Small intestine (tissue), 7 donors: ENCODE results near the gene UQCRQ. TPM values are rescaled to one million over a fixed set of nuclear protein-coding genes. Genes with fewer than 3 reads are reported as not detected.

Source experiments
- DNase-seq, 2 donors: peaks; one replicate each; pipeline versions ENCODE4 v3.0.0 to v3.0.0-alpha.2; 2013
- FAIRE-seq: peaks from 2 replicates; lab custom pipeline; 2012; peaks lifted over from hg19 to GRCh38; lab: Jason Lieb, UNC
- H3K27ac ChIP-seq, 3 donors: one replicate each; pipeline ENCODE4 v1.5.1; 2013; ENCODE audit warnings: low read length in 2 of 3, mild to moderate bottlenecking in 2 of 3, control low read depth in 1 of 3, inconsistent platforms in 1 of 3, low read depth in 1 of 3, moderate library complexity in 1 of 3
- H3K27me3 ChIP-seq, 3 donors: one replicate each; pipeline ENCODE4 v1.6.1; 2013; ENCODE audit warnings: low read length in 3 of 3, inconsistent platforms in 1 of 3; ENCODE audit not compliant: control insufficient read depth in 3 of 3, insufficient read depth in 3 of 3
- H3K36me3 ChIP-seq, 3 donors: one replicate each; pipeline ENCODE4 v1.6.1; 2013; ENCODE audit warnings: low read length in 3 of 3, inconsistent platforms in 1 of 3, low read depth in 1 of 3, mild to moderate bottlenecking in 1 of 3, moderate library complexity in 1 of 3; ENCODE audit not compliant: control insufficient read depth in 3 of 3, insufficient read depth in 2 of 3
- H3K4me1 ChIP-seq, 3 donors: one replicate each; pipeline ENCODE4 v1.6.1; 2013; ENCODE audit warnings: low read length in 2 of 3, inconsistent platforms in 1 of 3, low read depth in 1 of 3, mild to moderate bottlenecking in 1 of 3, moderate library complexity in 1 of 3; ENCODE audit not compliant: control insufficient read depth in 3 of 3, insufficient read depth in 2 of 3
- H3K4me3 ChIP-seq, 3 donors: one replicate each; pipeline ENCODE4 v1.5.1; 2013; ENCODE audit warnings: low read length in 3 of 3, control low read depth in 1 of 3, inconsistent platforms in 1 of 3, low read depth in 1 of 3, mild to moderate bottlenecking in 1 of 3, moderate library complexity in 1 of 3
- H3K9me3 ChIP-seq, 2 donors: one replicate each; pipeline ENCODE4 v1.6.1; 2013; ENCODE audit warnings: low read depth in 1 of 2, low read length in 1 of 2; ENCODE audit not compliant: control insufficient read depth in 2 of 2, insufficient read depth in 1 of 2
- WGBS, 3 donors: extraction: QIAGEN DNeasy Blood & Tissue Kit; methylation state at CpG; one replicate each; pipeline ENCODE4 v1.1.7; 2013; 5-methylcytosine and 5-hydroxymethylcytosine counted together
- polyA plus RNA-seq, 4 donors: library from polyadenylated mRNA; stranded (reverse) in 3 of 4; unstranded in 1 of 4; fragments of 200-250 nt in 3 of 4; fragments of 120-200 nt in 1 of 4; gene quantifications; one replicate each; pipeline versions ENCODE4 v1.2.1 to v1.2.3, GENCODE V29; 2013
- donor health status: healthy with polysubstance abuse.
- donor health status: control.
- donor health status: control.
- donor health status: Bipolar disorder and iron deficiency.
- donor health status: healthy.

UQCRQ gene
- polyA plus RNA-seq, 4 donors = 225 to 872 (median 544) TPM

DNA sequence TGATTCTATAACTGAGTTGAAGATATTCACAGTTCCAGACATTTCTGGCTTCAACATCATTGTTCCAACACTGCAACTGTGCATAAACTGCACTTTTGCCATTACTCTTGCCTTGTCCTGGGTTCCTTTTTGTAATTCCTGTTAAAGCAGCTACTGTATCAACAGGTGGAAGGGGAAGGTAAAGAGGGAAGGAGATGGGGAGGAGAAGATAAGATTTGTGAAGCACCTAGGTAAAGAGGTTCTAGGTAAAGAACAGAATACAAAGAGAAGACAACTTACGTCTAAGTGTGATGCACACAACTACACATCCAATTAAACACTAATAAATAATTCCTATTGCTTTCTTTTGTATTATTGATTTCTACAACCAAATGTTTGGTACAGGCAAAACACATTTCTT is 43.3 kb downstream of the UQCRQ start:
- H3K9me3 ChIP-seq = no peaks in the 10 kb centered on the region
- DNase-seq (no peak), FAIRE-seq (no peak)
- no peak overlapping the region for H3K4me3 ChIP-seq
- H3K27me3 ChIP-seq = no peaks in the 10 kb centered on the region
- H3K27ac ChIP-seq = no peak overlapping the region
- peaks cover 0 to 4% (median 3%) of the 10 kb centered on the region in 3 donors for H3K4me1 ChIP-seq
- H3K36me3 ChIP-seq = peaks cover 2 to 21% (median 4%) of the 10 kb centered on the region in 3 donors
- 94 to 100% (median 96%) methylated on average over 1 of the region's 1 CpG for WGBS, 3 donors

- Histone ChIP-seq H3K9me3 (no peaks in the 10 kb centered on the region), H3K4me1 (no peaks in the 10 kb centered on the region), H3K4me3 (no peak overlapping the region), H3K36me3 (peaks cover 4 to 48% (median 5%) of the 10 kb centered on the region in 3 donors), H3K27ac (no peak overlapping the region), H3K27me3 (no peaks in the 10 kb centered on the region)
- DNase-seq = no peak
- no peak for FAIRE-seq
- WGBS, 3 donors = 82 to 90% (median 87%) methylated on average over 5 of the region's 5 CpGs
These were observed 49.2 kb downstream of the UQCRQ start for GRCh38 chr5:132915681-132916080.

DNA sequence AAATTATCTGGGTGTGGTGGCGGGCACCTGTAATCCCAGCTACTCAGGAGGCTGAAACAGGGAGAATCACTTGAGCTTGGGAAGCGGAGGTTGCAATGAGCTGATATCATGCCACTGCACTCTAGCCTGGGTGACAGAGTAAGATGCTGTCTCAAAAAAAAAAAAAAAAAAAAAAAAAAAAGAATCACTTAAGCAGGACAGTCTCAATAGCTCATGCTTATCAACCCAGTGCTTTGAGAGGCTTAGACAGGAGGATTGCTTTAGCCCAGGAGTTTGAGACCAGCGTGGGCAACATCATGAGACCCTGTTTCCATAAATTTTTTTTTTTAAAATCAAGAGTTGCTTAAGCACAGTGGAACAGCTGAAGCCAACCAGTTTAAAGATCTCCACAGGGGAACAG is 49.6 kb downstream of the UQCRQ start:
- FAIRE-seq = no peak
- no peaks in the 10 kb centered on the region for H3K27me3 ChIP-seq
- no peak for DNase-seq
- H3K36me3 ChIP-seq = peaks cover 4 to 51% (median 5%) of the 10 kb centered on the region in 3 donors
- H3K27ac ChIP-seq = no peak overlapping the region
- H3K4me1 ChIP-seq = no peaks in the 10 kb centered on the region
- WGBS, 3 donors = 90 to 98% (median 96%) methylated on average over 3 of the region's 3 CpGs
- H3K9me3 ChIP-seq = no peaks in the 10 kb centered on the region
- H3K4me3 ChIP-seq = no peak overlapping the region

Other genes with a start within 250 kb of the UQCRQ start
- gene IL13, start 208.5 kb upstream of the UQCRQ start, polyA plus RNA-seq = under 1 TPM in 1 of 4 donors, not detected in 3; 0.54 TPM
- gene IL4, start 192.7 kb upstream of the UQCRQ start, polyA plus RNA-seq = not detected
- gene KIF3A, start 129.1 kb upstream of the UQCRQ start, polyA plus RNA-seq = 1 to 10 TPM in 3 of 4 donors, under 1 TPM in 1; 0.54 to 4.7 (median 2.7) TPM
- gene CCNI2, start 119.2 kb upstream of the UQCRQ start, polyA plus RNA-seq = 1 to 10 TPM; 1.6 to 8.2 (median 5.0) TPM
- 10 to 100 TPM; 14.6 to 38.8 (median 26.3) TPM for gene SEPTIN8, start 89.4 kb upstream of the UQCRQ start, polyA plus RNA-seq
- gene SOWAHA, start 53.3 kb upstream of the UQCRQ start, polyA plus RNA-seq = 10 to 100 TPM; 25.6 to 75.4 (median 66.1) TPM
- gene SHROOM1, start 36.0 kb upstream of the UQCRQ start, polyA plus RNA-seq = 10 to 100 TPM in 3 of 4 donors, 1 to 10 TPM in 1; 9.2 to 72.2 (median 15.0) TPM
- gene GDF9, start 173 bp upstream of the UQCRQ start, polyA plus RNA-seq = under 1 TPM in 3 of 4 donors, not detected in 1; 0.32 to 0.67 (median 0.34) TPM
- gene LEAP2, start 7.0 kb downstream of the UQCRQ start, polyA plus RNA-seq = 10 to 100 TPM in 1 of 4 donors, 1 to 10 TPM in 3; 2.2 to 12.3 (median 6.6) TPM
- 10 to 100 TPM in 2 of 4 donors, 1 to 10 TPM in 2; 7.0 to 45.7 (median 10.2) TPM for gene AFF4, start 97.0 kb downstream of the UQCRQ start, polyA plus RNA-seq
- 10 to 100 TPM; 24.4 to 39.7 (median 27.4) TPM for gene ZCCHC10, start 159.9 kb downstream of the UQCRQ start, polyA plus RNA-seq
- 10 to 100 TPM; 30.9 to 67.1 (median 41.1) TPM for gene HSPA4, start 185.4 kb downstream of the UQCRQ start, polyA plus RNA-seq